HG03060 (cell line): Measurements from ENCODE around the gene GPD1.

Experiments
- ATAC-seq: cut with Tn5 transposase; IDR thresholded peaks from one replicate; pipeline ENCODE4 v1.9.1; 2021; ENCODE audit warnings: low read depth, moderate number of reproducible peaks; ENCODE audit not compliant: unreplicated experiment

GPD1 gene

GRCh38 chr12:50099302-50100008 is 4.4 kb upstream of the GPD1 start:
- ATAC-seq: no peak

- ATAC-seq: no peak
Observed at GRCh38 chr12:50100561-50100960, 3.2 kb upstream of the GPD1 start.

DNA sequence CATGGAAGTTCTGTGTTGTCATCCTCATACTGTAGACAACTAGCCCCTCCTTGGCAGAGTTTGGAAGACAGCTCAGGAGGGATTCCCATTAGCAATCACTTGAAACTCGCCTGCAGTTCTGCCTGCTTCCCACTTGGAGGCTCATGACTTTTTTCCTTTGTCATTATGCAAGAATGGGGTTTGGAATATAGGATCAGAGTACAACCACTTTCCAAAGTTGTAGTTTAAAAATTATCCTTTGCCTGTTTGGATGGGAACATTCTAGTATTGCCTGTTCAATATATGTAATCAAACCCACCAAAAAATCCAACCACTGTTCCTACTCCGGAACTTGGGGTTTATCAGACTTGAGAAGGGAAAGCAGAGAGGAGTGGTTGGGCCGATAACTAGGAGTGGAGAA is 2.1 kb upstream of the GPD1 start:
- ATAC-seq: no peak

- no peak for ATAC-seq
Observed at GRCh38 chr12:50102131-50102531, 1.7 kb upstream of the GPD1 start.

DNA sequence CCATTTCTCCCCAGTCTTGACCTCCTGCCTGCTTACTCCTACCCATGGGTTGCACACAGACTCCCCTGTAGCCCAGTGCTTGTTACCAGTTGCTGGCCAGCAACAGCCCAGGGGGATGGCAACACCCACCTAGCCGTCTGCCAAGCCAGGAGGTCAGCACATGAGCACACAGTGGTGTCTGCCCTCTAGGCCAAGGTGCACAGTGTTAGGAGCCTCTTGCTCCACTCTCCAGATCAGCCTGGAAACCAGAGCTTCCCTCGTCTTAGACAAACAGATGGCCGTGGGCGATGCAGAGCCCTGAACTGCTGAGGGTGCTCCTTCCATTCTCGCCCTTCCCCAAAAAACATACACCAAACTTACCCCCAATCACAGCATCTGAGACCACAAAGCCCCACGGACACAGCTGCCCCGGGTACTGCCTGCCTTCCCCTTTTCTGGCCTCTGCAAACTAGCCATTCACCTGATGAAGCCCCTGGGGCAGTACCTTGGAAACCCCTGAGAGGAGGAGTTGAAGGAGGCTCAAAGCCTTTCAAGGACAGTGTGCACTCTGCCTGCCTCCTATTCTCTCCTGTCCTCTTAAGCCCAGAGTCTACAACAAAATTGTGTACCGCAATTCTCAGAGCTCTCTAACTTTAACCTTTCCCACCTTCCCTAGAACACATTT is 1.0 kb upstream of the GPD1 start:
- no peak for ATAC-seq

- no peak for ATAC-seq
Observed at GRCh38 chr12:50103351-50103750, 457 bp upstream of the GPD1 start.

DNA sequence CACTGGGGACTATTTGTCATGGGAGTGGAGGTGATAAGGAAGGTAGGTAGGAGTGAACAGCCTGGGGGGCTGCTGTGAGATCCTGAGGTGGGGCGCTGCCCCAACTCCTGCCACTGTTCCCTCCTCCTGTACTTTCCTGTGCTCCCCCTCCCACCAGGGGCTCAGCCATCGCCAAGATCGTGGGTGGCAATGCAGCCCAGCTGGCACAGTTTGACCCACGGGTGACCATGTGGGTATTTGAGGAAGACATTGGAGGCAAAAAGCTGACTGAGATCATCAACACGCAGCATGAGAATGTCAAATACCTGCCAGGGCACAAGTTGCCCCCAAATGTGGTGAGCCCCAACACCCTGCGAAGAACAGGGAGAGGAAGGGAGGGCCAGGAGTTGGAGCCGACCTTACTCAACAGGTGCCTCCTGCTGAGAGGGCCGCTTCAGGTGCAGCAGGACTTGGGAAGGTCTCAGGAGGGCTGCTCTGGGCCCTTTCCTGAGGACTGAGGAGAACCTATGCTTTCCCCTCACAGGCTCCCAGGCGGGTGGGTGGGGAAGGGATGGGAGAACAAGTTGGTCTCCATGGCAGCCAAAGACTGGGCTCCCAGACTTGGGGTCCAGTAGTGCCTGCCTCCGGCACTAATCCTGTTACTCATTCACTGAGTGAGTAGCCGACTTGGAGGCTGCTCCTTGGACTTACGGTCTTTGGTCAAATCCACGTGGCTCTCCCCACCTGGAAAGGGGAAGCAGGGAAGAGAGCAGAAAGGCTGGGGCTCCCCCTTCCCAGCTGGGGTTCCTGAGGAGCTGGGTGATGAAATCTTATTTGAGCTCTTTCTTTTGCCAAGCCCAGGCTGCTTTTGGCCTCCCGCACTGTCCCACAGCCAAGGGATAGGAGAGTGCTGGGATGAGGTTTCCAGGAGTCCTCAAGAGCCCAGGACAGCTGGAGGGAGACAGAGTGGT is 884 bp downstream of the GPD1 start:
- no peak for ATAC-seq

DNA sequence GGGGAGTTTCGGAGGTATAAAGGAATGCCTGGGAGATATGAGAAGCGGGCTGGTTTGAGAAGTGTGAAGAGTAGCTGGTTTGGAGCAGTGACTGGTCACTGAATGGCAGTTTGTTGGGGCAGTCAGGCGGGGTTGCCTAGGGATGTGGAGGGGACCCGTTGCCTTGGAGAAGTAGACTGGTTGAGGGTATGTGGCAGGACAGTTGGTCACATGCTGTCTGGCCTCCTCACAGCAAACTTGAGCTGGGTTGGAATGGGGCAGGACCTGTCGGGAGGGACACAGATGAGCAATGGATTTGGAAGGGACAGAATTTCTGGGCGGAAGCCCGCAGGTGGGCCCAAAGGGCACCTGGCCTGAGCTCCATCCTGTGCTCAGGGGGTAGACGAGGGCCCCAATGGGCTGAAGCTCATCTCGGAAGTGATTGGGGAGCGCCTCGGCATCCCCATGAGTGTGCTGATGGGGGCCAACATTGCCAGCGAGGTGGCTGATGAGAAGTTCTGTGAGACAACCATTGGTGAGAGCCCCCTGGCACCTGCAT is 2.2 kb downstream of the GPD1 start:
- ATAC-seq: no peak

DNA sequence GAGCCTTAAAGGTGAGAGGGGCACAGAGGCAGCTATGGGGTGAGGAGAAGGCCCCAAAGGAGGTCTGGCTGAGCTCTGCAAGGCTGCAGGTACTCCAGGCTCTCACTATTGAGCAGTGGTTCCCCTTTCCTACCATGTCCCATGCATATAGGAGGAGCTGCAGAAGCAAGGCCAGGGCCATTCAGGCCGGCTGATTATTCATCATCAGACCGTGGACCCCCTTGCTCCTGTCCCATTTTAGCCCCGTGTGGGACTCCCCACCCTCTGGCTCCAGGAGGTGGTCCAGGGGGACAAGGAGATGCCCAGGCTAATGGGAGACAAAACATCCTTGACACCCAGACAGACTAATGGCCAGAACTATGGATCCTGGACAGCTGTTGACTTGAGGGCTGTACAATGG is 3.1 kb downstream of the GPD1 start:
- no peak for ATAC-seq

- no peak for ATAC-seq
Observed at GRCh38 chr12:50107416-50108268, 3.8 kb downstream of the GPD1 start.

GRCh38 chr12:50109319-50109718 is 5.5 kb downstream of the GPD1 start:
- no peak for ATAC-seq

GRCh38 chr12:50110127-50110761 is 6.4 kb downstream of the GPD1 start:
- no peak for ATAC-seq

DNA sequence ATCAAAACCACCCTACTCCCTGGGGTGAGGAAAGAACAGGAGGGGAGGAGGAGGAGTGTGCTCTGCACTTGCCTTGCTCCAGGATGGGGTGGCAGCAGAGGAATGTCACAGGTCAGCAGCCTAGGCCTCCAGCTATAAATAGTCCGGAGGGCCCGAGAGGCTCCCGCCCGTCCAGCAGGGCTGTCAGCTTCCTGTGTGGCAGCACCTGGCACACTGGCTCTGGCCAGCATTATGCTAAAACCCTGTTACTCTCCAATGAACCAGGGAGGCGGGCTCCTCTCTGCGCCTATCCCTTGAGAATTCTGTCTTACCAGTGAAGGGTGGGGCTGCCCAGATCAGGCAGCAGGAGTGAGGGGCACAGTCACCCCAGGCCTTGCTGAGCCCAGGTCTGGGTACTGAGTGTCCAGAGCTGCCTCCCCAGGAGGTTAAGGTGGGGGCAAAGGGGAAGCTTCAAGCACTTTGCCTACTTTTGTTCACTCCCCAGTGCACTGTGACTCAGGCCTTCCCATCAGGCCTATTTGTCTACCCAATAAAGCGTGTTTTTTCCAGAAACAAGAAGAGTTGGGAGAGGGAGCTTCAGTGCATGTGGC is 7.0 kb downstream of the GPD1 start:
- ATAC-seq: no peak

- ATAC-seq: no peak
Observed at GRCh38 chr12:50111395-50111692, 7.5 kb downstream of the GPD1 start.

DNA sequence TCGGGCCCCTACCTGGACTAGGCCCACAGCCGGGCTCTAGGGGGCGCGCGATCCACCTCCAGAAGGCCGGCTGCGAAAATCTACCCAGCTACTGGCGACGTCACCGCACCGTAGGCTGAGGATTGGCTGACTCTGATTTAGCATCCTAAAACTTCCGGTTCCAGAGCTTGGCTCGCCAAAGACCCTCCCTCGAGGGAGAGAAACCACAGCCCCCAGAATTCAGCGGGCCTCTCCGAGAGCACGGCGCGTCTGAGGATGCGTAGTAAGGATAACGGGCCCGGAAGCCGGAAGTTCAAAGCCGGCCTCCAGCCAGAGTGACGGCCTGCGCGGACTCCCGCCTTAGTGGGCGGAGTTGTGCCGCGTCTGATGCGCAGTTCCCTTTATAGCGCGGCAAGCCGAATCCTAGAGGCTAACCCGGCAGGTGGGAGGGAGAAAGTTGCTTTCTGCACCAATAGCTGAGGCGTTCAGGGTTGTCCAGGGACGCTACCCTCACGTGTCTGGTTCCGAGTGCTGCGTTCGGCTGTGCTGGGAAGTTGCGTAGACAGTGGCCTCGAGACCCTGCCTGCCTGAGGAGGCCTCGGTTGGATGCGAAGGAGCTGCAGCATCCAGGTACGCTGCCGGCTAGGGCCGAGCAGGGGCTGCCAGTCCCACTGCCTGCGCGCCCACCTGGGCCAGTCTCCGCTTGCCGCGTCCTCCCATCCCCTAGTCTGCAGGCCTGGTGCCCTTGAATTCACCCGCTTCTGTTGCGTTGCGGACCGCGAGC is 8.1 kb downstream of the GPD1 start, which contains the start of gene COX14:
Gene COX14, plus strand, starts transcription at position 544 of the 763 bp plus-strand sequence. CDS start 7,808 bp downstream, outside the sequence.
- ATAC-seq: peak; percentile 81

- ATAC-seq: no peak
Observed at GRCh38 chr12:50112456-50113218, 8.8 kb downstream of the GPD1 start.

DNA sequence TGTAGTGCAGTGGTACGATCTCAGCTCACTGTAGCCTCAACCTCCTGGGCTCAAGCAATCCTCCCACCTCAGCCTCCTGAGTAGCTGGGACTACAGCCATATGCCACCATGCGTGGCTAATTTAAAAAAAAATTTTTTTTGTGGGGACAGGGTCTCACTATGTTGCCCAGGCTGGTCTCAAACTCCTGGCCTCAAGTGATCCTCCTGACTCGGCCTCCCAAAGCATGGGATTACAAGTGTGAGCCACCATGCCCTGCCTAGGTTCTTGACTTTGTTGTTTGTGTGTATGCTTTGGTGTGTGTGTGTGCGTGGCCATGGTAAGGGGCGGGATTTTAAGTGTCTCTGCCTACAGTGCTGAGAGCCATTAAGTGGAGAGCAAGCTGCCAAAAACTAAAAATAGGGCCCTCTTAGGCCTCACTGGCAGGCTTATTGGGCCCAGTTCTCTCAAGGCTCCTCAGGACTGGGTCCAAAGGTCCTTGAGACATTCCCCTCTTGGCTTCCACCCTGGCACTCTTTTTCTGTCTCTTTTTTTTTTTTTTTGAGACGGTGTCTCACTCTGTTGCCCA is 13.3 kb downstream of the GPD1 start:
- no peak for ATAC-seq

GRCh38 chr12:50119387-50119786 is 15.6 kb downstream of the GPD1 start:
- ATAC-seq: no peak
